Measurements from ENCODE around the gene HCK.

The HCK gene

DNA sequence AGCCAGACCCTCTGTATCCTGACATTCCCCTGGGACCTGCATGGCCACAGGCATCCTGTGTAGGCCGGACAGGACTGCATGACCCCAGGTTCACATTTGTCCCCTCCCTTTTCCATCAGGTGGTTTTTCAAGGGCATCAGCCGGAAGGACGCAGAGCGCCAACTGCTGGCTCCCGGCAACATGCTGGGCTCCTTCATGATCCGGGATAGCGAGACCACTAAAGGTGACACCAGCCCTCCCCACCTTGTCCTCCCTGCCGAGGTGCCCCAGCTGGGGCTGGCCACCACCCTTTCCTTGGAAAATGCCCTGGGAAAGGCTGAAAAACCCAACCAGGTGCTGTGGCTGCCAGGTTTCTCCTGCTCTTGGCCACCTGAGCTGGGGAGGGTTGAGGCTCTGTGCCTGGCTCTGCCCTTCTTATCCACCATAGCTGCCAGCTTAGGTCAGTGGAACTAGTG is 27.6 kb downstream of the HCK start:
- ChIA-PET POLR2A (ENCODE audit: low non-redundant PET) (no interaction called here), CTCF (interaction anchor here (4.0 kb wide), 1 partner anchor 12 kb away, joined by 26 read pairs; no protein-coding TSS in a partner anchor)
- H3K27ac ChIP-seq, result no peak overlapping the region
- TF ChIP-seq, protein P1, sequence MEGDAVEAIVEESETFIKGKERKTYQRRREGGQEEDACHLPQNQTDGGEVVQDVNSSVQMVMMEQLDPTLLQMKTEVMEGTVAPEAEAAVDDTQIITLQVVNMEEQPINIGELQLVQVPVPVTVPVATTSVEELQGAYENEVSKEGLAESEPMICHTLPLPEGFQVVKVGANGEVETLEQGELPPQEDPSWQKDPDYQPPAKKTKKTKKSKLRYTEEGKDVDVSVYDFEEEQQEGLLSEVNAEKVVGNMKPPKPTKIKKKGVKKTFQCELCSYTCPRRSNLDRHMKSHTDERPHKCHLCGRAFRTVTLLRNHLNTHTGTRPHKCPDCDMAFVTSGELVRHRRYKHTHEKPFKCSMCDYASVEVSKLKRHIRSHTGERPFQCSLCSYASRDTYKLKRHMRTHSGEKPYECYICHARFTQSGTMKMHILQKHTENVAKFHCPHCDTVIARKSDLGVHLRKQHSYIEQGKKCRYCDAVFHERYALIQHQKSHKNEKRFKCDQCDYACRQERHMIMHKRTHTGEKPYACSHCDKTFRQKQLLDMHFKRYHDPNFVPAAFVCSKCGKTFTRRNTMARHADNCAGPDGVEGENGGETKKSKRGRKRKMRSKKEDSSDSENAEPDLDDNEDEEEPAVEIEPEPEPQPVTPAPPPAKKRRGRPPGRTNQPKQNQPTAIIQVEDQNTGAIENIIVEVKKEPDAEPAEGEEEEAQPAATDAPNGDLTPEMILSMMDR (conservative IDR thresholded peaks at IDR 0.05; ENCODE audit: low read depth), result no peak
- DNase-seq (ENCODE audit: low spot score), result no peak

DNA sequence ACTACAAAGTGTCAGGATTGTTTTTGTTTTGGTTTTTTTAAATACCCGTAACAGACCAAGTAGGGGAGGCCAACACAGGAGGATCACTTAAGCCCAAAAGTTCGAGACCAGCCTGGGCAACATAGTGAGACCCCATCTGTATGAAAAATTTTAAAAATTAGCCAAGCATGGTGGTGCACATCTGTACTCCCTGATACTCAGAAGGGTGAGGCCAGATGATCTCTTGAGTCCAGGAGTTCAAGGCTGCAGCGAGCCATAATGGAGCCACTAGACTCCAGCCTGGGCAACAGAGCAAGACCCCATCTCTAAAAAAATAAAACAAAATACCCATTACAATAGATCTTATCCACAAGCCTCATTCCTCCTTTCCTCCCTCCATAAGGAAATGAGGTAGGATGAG is 28.7 kb downstream of the HCK start:
- no peak overlapping the region for H3K27ac ChIP-seq
- DNase-seq (ENCODE audit: low spot score), result no peak
- TF ChIP-seq, protein P1 (conservative IDR thresholded peaks at IDR 0.05; ENCODE audit: low read depth), result no peak
- POLR2A ChIA-PET (ENCODE audit: low non-redundant PET), result no interaction called here
- CTCF ChIA-PET, result interaction anchor here (2.4 to 4.0 kb wide), 2 partner anchors 11 to 50 kb away, joined by 13 to 26 read pairs; no protein-coding TSS in a partner anchor

DNA sequence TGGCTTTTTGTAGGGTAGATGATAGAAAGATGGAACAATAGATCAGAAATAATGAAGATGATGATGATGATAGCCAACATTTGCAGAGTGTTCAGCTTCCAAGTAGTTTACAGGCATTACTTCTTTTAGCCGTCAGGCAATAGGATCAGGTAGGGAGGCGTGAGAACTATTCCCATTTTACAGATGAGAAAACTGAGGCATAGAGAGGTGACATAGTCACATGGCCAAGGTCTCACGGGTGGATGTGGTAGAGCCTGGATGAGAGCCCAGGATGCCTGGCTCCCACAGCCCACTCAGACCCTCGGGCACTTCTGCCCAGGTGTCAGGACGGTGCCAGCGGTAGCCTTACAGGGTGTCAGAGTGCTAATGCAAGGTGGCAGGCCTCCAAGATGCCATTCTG is 31.4 kb downstream of the HCK start:
- DNase-seq (ENCODE audit: low spot score), result no peak
- POLR2A ChIA-PET (ENCODE audit: low non-redundant PET), result no interaction called here
- TF ChIP-seq, protein P1 (conservative IDR thresholded peaks at IDR 0.05; ENCODE audit: low read depth), result no peak
- no peak overlapping the region for H3K27ac ChIP-seq
- CTCF ChIA-PET, result no interaction called here

DNA sequence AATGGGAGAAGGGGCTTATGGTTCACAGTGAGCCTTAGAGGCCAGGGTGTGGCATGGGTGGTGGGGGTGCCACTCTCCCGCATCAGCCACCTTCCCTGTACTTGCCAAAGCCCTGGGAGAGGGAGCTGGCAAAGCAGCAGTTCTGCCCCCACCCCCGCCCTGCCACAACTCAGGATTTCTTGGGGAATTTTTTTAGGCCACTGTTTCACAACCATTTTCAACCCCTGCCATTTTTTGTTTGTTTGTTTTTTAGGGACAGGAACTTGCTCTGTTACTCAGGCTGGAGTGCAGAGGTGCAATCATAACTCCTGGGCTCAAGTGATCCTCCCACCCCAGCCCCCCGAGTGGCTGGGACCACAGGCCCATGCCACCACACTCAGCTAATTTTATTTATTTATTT is 35.0 kb downstream of the HCK start:
- DNase-seq (ENCODE audit: low spot score), result no peak
- TF ChIP-seq, protein P1 (conservative IDR thresholded peaks at IDR 0.05; ENCODE audit: low read depth), result no peak
- ChIA-PET CTCF (interaction anchor here (0.6 to 2.8 kb wide), 3 partner anchors 56 to 264 kb away, joined by 3 to 8 read pairs (median 6); no protein-coding TSS in a partner anchor), POLR2A (ENCODE audit: low non-redundant PET) (interaction anchor here (0.6 kb wide), 1 partner anchor 95 kb away, joined by 3 read pairs; no protein-coding TSS in a partner anchor)
- H3K27ac ChIP-seq, result no peak overlapping the region

DNA sequence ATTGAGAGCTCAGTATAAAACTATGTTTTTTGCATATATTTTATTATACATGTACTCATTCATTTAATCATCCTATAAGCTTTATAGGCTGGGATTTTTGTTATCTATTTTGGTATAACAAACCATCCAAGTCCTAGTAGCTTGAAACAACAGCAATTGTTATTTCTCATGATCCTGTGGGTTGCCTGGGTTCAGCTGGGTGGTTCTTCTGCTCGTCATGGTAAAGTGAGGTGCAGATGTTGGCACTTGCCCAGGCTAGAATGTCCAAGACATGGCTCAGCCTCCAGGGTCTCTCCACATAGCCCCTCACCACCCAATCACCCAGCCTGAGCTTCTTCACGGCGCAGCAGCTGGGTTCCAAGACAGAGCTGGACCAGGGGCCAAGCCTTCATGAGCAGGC is 36.7 kb downstream of the HCK start:
- ChIA-PET CTCF (interaction anchor here (0.6 to 1.6 kb wide), 2 partner anchors 58 to 250 kb away, joined by 3 read pairs; no protein-coding TSS in a partner anchor), POLR2A (ENCODE audit: low non-redundant PET) (no interaction called here)

DNA sequence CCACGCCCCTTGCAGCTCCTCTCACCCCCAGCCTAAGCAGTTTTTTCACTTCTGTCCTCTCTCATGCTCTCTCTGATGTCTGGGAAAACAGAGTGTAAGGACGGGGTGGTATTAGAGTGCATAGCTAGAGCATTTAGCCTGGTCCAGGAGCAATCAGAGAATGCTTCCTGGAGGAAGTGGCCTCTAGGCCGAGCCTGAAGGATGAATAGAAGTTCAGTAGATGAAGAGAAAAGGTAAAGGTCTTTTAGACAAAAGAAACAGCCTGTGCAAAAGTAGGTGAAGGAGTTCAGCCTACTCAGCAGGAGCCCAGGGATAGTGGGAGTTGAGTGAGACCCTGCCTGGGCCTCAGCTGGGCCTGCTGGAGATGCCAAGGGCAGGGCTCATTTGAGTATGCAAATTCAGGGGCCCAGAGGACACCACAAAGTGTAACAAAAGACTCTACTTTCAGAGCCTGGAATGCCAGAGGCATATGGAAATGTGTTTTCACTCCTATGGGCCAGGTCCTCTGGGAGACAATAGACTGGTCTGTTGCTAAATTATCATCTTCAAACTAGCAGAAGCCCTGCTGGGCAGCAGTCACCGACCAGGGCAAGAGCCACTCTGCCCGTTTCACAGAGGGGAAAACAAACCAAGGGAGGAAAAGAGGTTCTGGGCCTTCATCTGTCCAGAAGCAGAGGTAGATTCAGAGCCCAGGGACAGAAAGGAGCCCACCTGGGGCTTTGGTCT is 37.8 kb downstream of the HCK start:
- no peak overlapping the region for H3K27ac ChIP-seq
- CTCF ChIA-PET, result interaction anchor here (0.8 to 1.6 kb wide), 6 partner anchors 40 to 267 kb away, joined by 3 to 6 read pairs (median 4); no protein-coding TSS in a partner anchor
- TF ChIP-seq, protein P1 (conservative IDR thresholded peaks at IDR 0.05; ENCODE audit: low read depth), result no peak
- no peak for DNase-seq (ENCODE audit: low spot score)
- POLR2A ChIA-PET (ENCODE audit: low non-redundant PET), result no interaction called here

More for the DNA sequence above, 36.7 kb downstream of the HCK start:
- TF ChIP-seq, protein P1 (conservative IDR thresholded peaks at IDR 0.05; ENCODE audit: low read depth), result no peak
- H3K27ac ChIP-seq, result no peak overlapping the region
- DNase-seq (ENCODE audit: low spot score), result no peak

Data from RWPE1 (cell line).